GM12878 (cell line): ENCODE data around the gene UMOD.

ENCODE experiments used
- CEBPB ChIP-seq, 2 experiments: fragments of 150-350 bp in 1 of 2; IDR thresholded peaks; 2 replicates each; pipeline ENCODE4 v1.6.1; 2012 to 2014; ENCODE audit warnings: low read depth in 2 of 2, low read length in 2 of 2, borderline replicate concordance in 1 of 2, inconsistent platforms in 1 of 2
- EZH2 ChIP-seq: IDR thresholded peaks from 2 replicates; pipeline ENCODE4 v1.6.1; 2012; ENCODE audit warnings: low read depth, mild to moderate bottlenecking, control low read depth, inconsistent platforms, low read length, borderline replicate concordance; ENCODE audit not compliant: control insufficient read depth
- POLR2A ChIP-seq: IDR thresholded peaks from 2 replicates; pipeline ENCODE4 v1.6.1; 2011; ENCODE audit warnings: low read depth, mild to moderate bottlenecking, low read length
- RAD21 ChIP-seq: IDR thresholded peaks from 2 replicates; pipeline ENCODE4 v1.6.1; 2011; ENCODE audit warnings: mild to moderate bottlenecking, low read depth, low read length, moderate library complexity; ENCODE audit not compliant: insufficient read depth
- TARDBP ChIP-seq: IDR thresholded peaks from 2 replicates; pipeline ENCODE4 v1.6.1; 2016; ENCODE audit warnings: borderline replicate concordance
- TF ChIP-seq, protein P1 (sequence below), 3 experiments: IDR thresholded peaks in 2 of 3; conservative IDR thresholded peaks in 1 of 3; 2 replicates each; pipeline ENCODE4 v1.5.1; 2011; ENCODE audit warnings: low read depth in 3 of 3, low read length in 3 of 3, mild to moderate bottlenecking in 3 of 3, control low read depth in 2 of 3, moderate library complexity in 2 of 3, inconsistent platforms in 1 of 3, mixed read lengths in 1 of 3; ENCODE audit not compliant: control insufficient read depth in 2 of 3, insufficient read depth in 1 of 3; ENCODE audit errors: extremely low read depth in 1 of 3

DNA sequence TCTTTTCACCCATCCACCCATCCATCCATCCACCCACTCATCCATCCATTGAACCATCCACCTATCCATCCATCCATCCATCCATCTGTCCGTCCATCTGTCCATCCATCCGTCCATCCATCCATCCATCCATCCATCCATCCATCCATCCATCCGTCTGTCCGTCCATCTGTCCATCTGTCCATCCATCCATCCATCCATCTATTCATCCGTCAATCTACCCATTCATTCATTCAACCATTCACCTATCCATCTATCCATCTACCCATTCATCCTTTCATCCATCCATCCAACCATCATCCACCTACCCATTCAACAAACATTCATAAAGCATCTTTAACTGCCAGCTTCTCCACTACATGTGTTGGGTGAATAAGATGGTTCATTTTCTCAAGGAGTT lies 54.1 kb downstream of the UMOD start:
- TF ChIP-seq TARDBP (no peak), CEBPB (IDR thresholded peaks at IDR 0.05; ENCODE audit: borderline replicate concordance in 1 of 2, low read depth in 2 of 2, low read length in 2 of 2) (no peak), EZH2 (no peak), RAD21 (no peak), POLR2A (no peak)
- TF ChIP-seq, protein P1, sequence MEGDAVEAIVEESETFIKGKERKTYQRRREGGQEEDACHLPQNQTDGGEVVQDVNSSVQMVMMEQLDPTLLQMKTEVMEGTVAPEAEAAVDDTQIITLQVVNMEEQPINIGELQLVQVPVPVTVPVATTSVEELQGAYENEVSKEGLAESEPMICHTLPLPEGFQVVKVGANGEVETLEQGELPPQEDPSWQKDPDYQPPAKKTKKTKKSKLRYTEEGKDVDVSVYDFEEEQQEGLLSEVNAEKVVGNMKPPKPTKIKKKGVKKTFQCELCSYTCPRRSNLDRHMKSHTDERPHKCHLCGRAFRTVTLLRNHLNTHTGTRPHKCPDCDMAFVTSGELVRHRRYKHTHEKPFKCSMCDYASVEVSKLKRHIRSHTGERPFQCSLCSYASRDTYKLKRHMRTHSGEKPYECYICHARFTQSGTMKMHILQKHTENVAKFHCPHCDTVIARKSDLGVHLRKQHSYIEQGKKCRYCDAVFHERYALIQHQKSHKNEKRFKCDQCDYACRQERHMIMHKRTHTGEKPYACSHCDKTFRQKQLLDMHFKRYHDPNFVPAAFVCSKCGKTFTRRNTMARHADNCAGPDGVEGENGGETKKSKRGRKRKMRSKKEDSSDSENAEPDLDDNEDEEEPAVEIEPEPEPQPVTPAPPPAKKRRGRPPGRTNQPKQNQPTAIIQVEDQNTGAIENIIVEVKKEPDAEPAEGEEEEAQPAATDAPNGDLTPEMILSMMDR (IDR thresholded peaks at IDR 0.05 in 2 of 3, conservative IDR thresholded peaks at IDR 0.05 in 1 of 3; ENCODE audit: control insufficient read depth in 2 of 3, extremely low read depth in 1 of 3, insufficient read depth in 1 of 3, low read depth in 3 of 3, low read length in 3 of 3), result no peak
